ENCODE data around the gene NUDT1.

Gene NUDT1

DNA sequence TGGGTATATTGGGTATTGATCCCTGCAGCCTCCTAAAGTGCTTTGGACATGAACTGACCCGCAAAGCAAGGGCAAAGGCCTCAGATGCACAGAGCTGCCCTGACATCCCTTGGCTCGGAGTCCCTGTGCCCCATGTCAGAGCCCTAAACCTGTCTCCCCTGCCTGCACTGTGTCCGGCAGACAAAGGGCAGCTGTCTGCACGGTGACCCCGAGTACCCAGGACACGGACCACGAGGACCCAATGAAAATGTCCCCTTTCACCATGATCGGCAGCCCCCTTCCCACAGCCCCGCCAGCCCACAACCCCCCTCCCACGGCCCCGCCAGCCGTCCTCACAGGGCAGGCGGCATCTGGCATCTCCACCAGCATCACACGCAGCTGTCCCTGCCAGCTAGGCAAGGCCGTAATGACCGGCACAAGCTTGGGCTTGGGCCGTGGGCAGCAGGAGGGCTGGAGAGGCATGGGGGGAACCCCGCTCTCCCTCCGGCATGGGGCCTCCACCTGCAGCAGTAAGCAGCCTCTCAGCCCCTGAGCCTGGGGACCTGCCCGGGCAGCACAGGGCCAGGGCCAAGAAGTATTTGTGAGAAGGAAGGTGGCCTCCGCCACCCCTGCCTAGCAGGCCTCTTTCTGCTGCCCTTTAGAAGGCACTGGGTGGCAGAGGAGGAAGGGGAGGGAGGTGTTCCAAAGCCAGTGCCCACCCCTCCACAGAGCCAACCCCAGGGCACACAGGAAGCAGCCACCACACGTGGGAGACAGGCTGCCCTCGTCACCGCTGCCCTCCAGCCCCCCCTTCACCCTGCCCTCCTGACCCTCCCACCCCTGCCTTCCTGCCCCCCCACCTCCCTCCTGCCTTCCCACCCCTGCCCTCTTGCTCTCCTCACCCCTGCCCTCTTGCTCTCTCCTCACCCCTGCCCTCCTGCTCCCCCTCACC is 10.1 kb downstream of the NUDT1 start:
- H3K4me3 ChIP-seq (ENCODE audit: control insufficient read depth, low read depth, low read length) = no peak overlapping the region
- DNase-seq (ENCODE audit: low read depth) = no peak
- TF ChIP-seq, protein P1, sequence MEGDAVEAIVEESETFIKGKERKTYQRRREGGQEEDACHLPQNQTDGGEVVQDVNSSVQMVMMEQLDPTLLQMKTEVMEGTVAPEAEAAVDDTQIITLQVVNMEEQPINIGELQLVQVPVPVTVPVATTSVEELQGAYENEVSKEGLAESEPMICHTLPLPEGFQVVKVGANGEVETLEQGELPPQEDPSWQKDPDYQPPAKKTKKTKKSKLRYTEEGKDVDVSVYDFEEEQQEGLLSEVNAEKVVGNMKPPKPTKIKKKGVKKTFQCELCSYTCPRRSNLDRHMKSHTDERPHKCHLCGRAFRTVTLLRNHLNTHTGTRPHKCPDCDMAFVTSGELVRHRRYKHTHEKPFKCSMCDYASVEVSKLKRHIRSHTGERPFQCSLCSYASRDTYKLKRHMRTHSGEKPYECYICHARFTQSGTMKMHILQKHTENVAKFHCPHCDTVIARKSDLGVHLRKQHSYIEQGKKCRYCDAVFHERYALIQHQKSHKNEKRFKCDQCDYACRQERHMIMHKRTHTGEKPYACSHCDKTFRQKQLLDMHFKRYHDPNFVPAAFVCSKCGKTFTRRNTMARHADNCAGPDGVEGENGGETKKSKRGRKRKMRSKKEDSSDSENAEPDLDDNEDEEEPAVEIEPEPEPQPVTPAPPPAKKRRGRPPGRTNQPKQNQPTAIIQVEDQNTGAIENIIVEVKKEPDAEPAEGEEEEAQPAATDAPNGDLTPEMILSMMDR (IDR thresholded peaks at IDR 0.05; ENCODE audit: control insufficient read depth, insufficient read depth, low read depth, low read length, missing control alignments) = no peak

DNA sequence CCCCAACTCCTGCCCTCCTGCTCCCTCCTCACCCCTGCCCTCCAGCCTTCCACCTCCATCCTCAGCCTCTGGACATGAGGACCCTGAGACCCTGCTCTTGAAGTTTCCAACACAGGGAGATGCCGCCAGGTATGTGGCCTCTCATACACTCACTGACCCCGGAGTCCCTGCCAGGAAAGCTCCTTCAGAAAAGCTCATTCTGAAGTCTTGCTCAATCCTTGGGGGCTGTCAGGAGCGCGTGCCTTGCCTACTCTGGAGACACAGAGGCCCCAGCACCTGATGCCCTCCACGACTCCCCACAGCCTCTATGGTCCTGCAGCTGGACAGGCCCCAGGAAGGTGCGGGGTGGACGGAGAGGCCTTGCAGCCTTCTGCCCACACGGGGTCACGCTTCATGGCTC is 11.0 kb downstream of the NUDT1 start:
- DNase-seq (ENCODE audit: low read depth) = no peak
- TF ChIP-seq, protein P1 (IDR thresholded peaks at IDR 0.05; ENCODE audit: control insufficient read depth, insufficient read depth, low read depth, low read length, missing control alignments) = no peak
- H3K4me3 ChIP-seq (ENCODE audit: control insufficient read depth, low read depth, low read length) = no peak overlapping the region

DNA sequence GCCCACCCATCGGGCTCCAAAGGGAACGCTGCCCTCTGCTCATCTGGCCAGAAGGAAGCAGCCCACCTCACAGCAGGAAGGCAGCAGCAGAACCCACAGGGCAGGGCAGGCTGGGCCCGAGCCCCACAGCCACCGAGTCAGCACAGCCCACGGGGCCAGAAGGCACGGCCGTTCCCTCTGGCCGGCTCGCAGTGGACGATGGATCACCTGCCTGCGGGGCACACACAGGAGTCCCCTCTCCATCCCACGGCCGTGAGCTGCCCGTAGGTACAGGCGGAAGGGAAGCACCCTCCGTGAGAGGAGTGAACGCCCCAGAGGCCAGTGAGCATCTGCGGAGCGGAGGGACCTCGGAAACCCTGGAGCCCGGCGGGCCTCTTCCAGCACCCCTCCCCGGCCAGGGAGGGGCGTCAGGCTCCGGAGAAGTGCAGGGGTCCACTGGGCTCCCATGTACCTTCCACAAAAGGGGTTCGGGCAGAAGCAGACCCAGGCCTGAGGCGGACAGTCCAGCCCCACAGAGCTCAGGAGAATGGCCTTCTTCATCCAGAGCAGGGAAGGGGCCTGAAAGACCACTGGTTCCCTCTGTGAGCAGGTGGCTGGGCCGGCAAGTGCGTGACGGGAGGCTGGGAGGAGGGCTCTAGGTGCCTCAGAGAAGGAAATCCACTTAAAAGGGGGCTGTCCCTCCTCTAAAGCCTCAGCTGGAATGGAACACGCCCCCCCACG is 11.7 kb downstream of the NUDT1 start:
- TF ChIP-seq, protein P1 (IDR thresholded peaks at IDR 0.05; ENCODE audit: control insufficient read depth, insufficient read depth, low read depth, low read length, missing control alignments) = no peak
- no peak overlapping the region for H3K4me3 ChIP-seq (ENCODE audit: control insufficient read depth, low read depth, low read length)
- no peak for DNase-seq (ENCODE audit: low read depth)

DNA sequence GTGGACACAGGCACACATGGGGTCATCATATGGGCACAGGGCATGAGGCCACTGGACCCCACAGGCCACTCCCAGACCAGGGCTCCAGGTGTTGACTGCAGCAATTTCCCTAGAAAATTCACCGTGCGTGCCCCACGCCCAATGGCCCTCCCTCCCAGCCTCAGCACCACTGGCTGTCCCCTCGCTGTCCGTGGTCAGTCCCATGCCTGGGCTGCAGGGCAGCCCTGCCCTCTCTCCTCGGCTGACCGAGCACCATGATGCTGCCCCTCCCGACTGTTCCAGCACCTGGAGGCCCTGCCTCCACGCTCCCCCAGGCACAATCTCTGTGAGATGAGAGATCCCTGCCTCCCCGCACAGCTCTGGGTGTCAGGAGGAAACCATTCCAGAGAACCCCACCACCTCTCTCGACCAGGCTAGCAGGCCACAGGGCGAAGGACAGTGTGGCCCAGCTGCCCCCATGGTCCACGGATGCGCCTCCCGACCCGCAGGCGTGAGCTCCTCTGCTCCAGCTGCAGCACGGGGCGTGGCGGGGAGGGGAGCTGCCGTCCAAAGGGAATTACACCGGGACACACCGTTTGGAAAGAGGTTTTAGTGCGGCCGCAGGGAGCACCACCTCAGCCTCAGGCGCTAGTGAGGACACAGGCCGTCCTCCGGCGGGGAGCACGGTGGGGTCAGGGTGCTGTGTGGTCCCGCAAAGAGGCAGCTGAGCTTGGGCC is 12.6 kb downstream of the NUDT1 start:
- DNase-seq (ENCODE audit: low read depth) = no peak
- TF ChIP-seq, protein P1 (IDR thresholded peaks at IDR 0.05; ENCODE audit: control insufficient read depth, insufficient read depth, low read depth, low read length, missing control alignments) = no peak
- no peak overlapping the region for H3K4me3 ChIP-seq (ENCODE audit: control insufficient read depth, low read depth, low read length)

DNA sequence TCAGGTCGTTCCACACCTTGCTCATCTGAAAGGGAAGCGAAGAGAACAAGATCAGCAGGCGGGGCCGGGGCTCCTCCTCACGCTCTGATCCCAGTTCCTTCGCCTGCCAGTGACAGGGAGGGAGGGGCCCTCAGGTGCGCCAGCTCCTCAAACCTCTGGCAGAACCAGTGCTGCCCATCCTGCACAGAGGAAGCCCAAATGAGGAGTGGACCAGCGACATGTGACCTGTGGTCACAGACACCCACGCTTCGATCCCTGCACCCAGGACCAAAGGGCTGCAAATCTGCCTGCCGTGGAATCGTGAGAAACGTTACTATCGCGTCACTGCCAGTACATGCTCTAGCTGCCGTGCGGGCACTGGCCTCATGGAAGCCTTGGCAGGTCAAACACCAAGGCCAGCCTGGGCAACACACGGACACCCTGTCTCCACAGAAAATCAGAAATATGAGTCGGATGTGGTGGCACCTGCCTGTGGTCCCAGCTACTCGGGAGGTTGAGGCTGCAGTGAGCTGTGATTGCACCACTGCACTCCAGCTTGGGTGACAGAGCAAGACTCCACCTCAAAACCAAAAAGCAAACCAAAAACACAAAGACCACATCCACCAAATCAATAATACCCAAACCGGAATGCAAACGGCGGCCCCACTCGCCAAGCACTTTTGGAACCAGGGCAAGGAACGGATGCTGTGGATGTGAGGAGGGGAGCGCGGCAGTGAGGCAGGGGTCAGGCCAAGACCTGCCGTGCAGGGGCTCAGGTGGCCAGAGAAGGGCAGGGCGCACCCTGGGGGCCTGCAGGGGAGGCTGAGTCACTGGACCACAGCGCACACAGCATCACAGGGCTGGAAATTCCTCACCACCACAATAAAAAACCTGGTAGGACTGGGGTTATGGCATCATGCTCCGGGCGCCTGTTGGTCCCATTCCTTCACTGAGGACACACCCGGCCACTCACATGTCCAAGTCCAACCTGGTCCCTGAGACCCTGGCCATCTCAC is 13.4 kb downstream of the NUDT1 start:
- no peak for DNase-seq (ENCODE audit: low read depth)
- no peak overlapping the region for H3K4me3 ChIP-seq (ENCODE audit: control insufficient read depth, low read depth, low read length)
- TF ChIP-seq, protein P1 (IDR thresholded peaks at IDR 0.05; ENCODE audit: control insufficient read depth, insufficient read depth, low read depth, low read length, missing control alignments) = no peak

Measured in AG09309 (cell line).